B cell (primary cell): Measurements from ENCODE around the gene ATXN1. TPM values are rescaled to one million over a fixed set of nuclear protein-coding genes. Genes with fewer than 3 reads are reported as not detected.

Source experiments
- ATAC-seq: fragments of 200-7000 bp; cut with Tn5 transposase; one replicate; pipeline ENCODE4 v1.10.0; 2021; ENCODE audit warnings: low read depth, mild to moderate bottlenecking, moderate number of reproducible peaks, moderate library complexity
- CTCF ChIA-PET: fragments of 350-600 bp; sonication (Branson Sonifier 250); formaldehyde crosslinking; loops from one replicate; lab custom pipeline; 2021; ENCODE audit warnings: antibody characterized with exemption, inconsistent platforms; lab: Charles Lee
- POLR2A ChIA-PET: fragments of 350-600 bp; sonication (Branson Sonifier 250); formaldehyde crosslinking; loops from one replicate; lab custom pipeline; 2021; ENCODE audit warnings: antibody characterized with exemption; lab: Charles Lee
- DNase-seq: peaks from one replicate; pipeline ENCODE4 v3.0.0; 2013
- H2AFZ ChIP-seq: 2 replicates; pipeline ENCODE4 v1.6.1; 2012; ENCODE audit warnings: mild to moderate bottlenecking, low read depth, low read length; ENCODE audit not compliant: insufficient read depth, poor library complexity, severe bottlenecking
- H3K27ac ChIP-seq, 2 donors: 1 replicate in 1 of 2; 2 replicates in 1 of 2; pipeline ENCODE4 v1.5.1; 2012 to 2013; ENCODE audit warnings: low read length in 2 of 2, mild to moderate bottlenecking in 2 of 2, moderate library complexity in 1 of 2
- H3K27me3 ChIP-seq, 4 experiments: fragments of 200-600 bp in 1 of 4; sonication (generic) in 1 of 4; replicated peaks in 1 of 4; 1 replicate in 2 of 4; 2 replicates in 2 of 4; pipeline versions ENCODE4 v1.6.1 to v1.7.0; 2013 to 2016; ENCODE audit warnings: low read length in 3 of 4, mild to moderate bottlenecking in 2 of 4, mixed read lengths in 1 of 4, moderate library complexity in 1 of 4; ENCODE audit not compliant: insufficient read depth in 4 of 4, control insufficient read depth in 3 of 4; ENCODE audit errors: control extremely low read depth in 1 of 4
- H3K36me3 ChIP-seq, 2 experiments: replicated peaks in 1 of 2; 1 replicate in 1 of 2; 2 replicates in 1 of 2; pipeline versions ENCODE4 v1.6.1 to v1.7.1; 2013; ENCODE audit warnings: low read length in 1 of 2; ENCODE audit not compliant: insufficient read depth in 2 of 2, control insufficient read depth in 1 of 2; ENCODE audit errors: control extremely low read depth in 1 of 2, extremely low read depth in 1 of 2
- H3K4me1 ChIP-seq, 2 donors: fragments of 200-600 bp in 1 of 2; sonication (generic) in 1 of 2; 1 replicate in 1 of 2; 2 replicates in 1 of 2; pipeline versions ENCODE4 v1.5.1 to v1.6.1; 2013 to 2017; ENCODE audit warnings: low read length in 2 of 2; ENCODE audit not compliant: control insufficient read depth in 2 of 2, insufficient read depth in 2 of 2
- H3K4me2 ChIP-seq: replicated peaks from 2 replicates; pipeline ENCODE3; 2012; ENCODE audit warnings: mild to moderate bottlenecking, low read depth, low read length; ENCODE audit not compliant: poor library complexity, severe bottlenecking
- H3K4me3 ChIP-seq, 5 experiments: fragments of 200-600 bp in 1 of 5; sonication (generic) in 1 of 5; 1 replicate in 3 of 5; 2 replicates in 2 of 5; pipeline versions ENCODE4 v1.5.1 to v1.7.0; 2011 to 2016; ENCODE audit warnings: low read length in 4 of 5, mild to moderate bottlenecking in 4 of 5, low read depth in 2 of 5, control low read depth in 1 of 5, moderate library complexity in 1 of 5; ENCODE audit not compliant: insufficient read depth in 1 of 5; ENCODE audit errors: control extremely low read depth in 1 of 5, extremely low read depth in 1 of 5
- H3K79me2 ChIP-seq: fragments of 200-600 bp; sonication (generic); one replicate; pipeline ENCODE4 v1.6.0; 2016; ENCODE audit warnings: low read length; ENCODE audit not compliant: control insufficient read depth, insufficient read depth
- H3K9ac ChIP-seq: fragments of 200-600 bp; sonication (generic); 2 replicates; pipeline ENCODE4 v1.6.1; 2017; ENCODE audit warnings: mild to moderate bottlenecking, low read length, moderate library complexity
- H3K9me3 ChIP-seq, 3 donors: one replicate each; pipeline versions ENCODE4 v1.6.1 to v1.7.1; 2013; ENCODE audit warnings: low read length in 2 of 3; ENCODE audit not compliant: control insufficient read depth in 2 of 3, insufficient read depth in 1 of 3; ENCODE audit errors: control extremely low read depth in 1 of 3
- H4K20me1 ChIP-seq: 2 replicates; pipeline ENCODE4 v1.6.0; 2012; ENCODE audit warnings: mild to moderate bottlenecking, low read length; ENCODE audit not compliant: insufficient read depth, control insufficient read depth, poor library complexity, severe bottlenecking
- H3K27ac Mint-ChIP-seq: one replicate; pipeline ENCODE4 v1.8.0; 2021; ENCODE audit warnings: mixed read lengths
- H3K27me3 Mint-ChIP-seq: one replicate; pipeline ENCODE4 v1.8.0; 2021; ENCODE audit warnings: mixed read lengths
- H3K4me1 Mint-ChIP-seq: one replicate; pipeline ENCODE4 v1.8.0; 2021; ENCODE audit warnings: mixed read lengths
- H3K4me3 Mint-ChIP-seq: one replicate; pipeline ENCODE4 v1.8.0; 2021; ENCODE audit warnings: mixed read lengths
- H3K9me3 Mint-ChIP-seq: one replicate; pipeline ENCODE4 v1.8.0; 2022; ENCODE audit warnings: mixed read lengths; ENCODE audit not compliant: insufficient read depth
- EZH2 ChIP-seq: IDR thresholded peaks from 2 replicates; pipeline ENCODE4 v1.6.1; 2012; ENCODE audit warnings: borderline replicate concordance, low read depth, mild to moderate bottlenecking, moderate library complexity, low read length; ENCODE audit not compliant: insufficient read depth, poor library complexity, severe bottlenecking
- WGBS: methylation state at CpG from one replicate; pipeline ENCODE4 v1.1.5; 2013; ENCODE audit warnings: missing lambda C conversion rate; ENCODE audit not compliant: insufficient coverage; 5-methylcytosine and 5-hydroxymethylcytosine counted together
- intact Hi-C: fragments of 100-400 bp; cut with micrococcal nuclease; formaldehyde crosslinking; loops from one replicate; pipeline ENCODE4 v1.10.0; 2022
- polyA plus RNA-seq: library from polyadenylated mRNA; depleted of rRNA; stranded (reverse); fragments of >200 nt; gene quantifications from 2 replicates; pipeline ENCODE4 v1.2.3, GENCODE V29; 2012
- total RNA-seq, 2 donors: library from RNA; stranded (reverse); fragments of 120-200 nt in 1 of 2; gene quantifications; 1 replicate in 1 of 2; 2 replicates in 1 of 2; pipeline versions ENCODE4 v1.2.3 to v1.2.4, GENCODE V29; 2013 to 2022
- TF ChIP-seq, protein P1 (sequence below): fragments of 200-600 bp; IDR thresholded peaks from one replicate; pipeline ENCODE4 v1.8.0; 2022; ENCODE audit warnings: antibody characterized with exemption, mild to moderate bottlenecking

Gene ATXN1
- total and polyA plus RNA-seq, 2 donors (not counting 1 experiment from before 2014, with no cell fraction given), result 5.7 to 63.8 TPM

DNA sequence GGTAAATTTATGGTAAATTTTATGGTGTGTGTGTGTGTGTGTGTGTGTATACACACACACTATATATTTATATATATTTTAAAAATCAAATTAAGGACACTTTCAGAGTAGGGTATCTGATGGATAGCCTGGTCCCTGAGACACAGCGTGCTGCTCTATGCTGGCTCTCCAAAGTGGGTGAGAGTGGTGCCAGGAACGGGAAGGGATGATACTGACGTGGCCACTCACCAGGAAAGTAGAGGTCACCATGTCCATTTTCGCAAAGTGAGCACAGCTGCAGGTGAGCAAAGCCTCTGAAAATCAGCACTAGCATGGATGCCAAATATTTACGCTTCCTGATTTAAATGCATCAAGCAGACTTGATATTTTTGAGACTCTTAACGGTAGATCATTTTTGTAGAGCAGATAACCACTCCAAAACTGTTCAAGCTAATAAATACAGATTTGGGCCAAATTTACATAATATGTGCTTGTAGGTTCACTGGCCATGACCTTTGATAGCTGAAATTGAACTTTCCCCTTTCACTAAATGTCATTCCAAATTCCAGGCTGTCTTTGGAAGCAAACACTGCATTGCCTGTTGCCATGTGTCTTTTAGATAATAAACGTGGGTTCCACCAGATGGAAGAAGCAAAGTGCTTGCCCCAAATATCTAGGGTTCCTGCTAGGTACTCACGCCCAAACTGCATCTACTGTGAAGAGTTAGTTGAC, 116.6 kb downstream of the ATXN1 start:
- Histone ChIP-seq H4K20me1 (no peaks in the 10 kb centered on the region), H3K4me3 (no peak overlapping the region), H3K36me3 (no peaks in the 10 kb centered on the region), H3K9ac (no peak overlapping the region), H3K27ac (no peak overlapping the region), H2AFZ (no peak overlapping the region), H3K79me2 (no peaks in the 10 kb centered on the region), H3K4me2 (no peak overlapping the region), H3K9me3 (no peaks in the 10 kb centered on the region), H3K27me3 (no peaks in the 10 kb centered on the region), H3K4me1 (no peaks in the 10 kb centered on the region)
- no peak for DNase-seq
- intact Hi-C loops, result no loop called here
- 96% methylated on average over 6 of the region's 8 CpGs for WGBS
- TF ChIP-seq EZH2, result no peak
- TF ChIP-seq, protein P1, sequence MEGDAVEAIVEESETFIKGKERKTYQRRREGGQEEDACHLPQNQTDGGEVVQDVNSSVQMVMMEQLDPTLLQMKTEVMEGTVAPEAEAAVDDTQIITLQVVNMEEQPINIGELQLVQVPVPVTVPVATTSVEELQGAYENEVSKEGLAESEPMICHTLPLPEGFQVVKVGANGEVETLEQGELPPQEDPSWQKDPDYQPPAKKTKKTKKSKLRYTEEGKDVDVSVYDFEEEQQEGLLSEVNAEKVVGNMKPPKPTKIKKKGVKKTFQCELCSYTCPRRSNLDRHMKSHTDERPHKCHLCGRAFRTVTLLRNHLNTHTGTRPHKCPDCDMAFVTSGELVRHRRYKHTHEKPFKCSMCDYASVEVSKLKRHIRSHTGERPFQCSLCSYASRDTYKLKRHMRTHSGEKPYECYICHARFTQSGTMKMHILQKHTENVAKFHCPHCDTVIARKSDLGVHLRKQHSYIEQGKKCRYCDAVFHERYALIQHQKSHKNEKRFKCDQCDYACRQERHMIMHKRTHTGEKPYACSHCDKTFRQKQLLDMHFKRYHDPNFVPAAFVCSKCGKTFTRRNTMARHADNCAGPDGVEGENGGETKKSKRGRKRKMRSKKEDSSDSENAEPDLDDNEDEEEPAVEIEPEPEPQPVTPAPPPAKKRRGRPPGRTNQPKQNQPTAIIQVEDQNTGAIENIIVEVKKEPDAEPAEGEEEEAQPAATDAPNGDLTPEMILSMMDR, result no peak
- ChIA-PET POLR2A (no interaction called here), CTCF (no interaction called here)
- Mint-ChIP-seq H3K9me3 (peaks cover 2% of the 10 kb centered on the region), H3K4me3 (no peak overlapping the region), H3K27me3 (no peaks in the 10 kb centered on the region), H3K27ac (no peak overlapping the region), H3K4me1 (peaks cover 7% of the 10 kb centered on the region)
- no peak for ATAC-seq

DNA sequence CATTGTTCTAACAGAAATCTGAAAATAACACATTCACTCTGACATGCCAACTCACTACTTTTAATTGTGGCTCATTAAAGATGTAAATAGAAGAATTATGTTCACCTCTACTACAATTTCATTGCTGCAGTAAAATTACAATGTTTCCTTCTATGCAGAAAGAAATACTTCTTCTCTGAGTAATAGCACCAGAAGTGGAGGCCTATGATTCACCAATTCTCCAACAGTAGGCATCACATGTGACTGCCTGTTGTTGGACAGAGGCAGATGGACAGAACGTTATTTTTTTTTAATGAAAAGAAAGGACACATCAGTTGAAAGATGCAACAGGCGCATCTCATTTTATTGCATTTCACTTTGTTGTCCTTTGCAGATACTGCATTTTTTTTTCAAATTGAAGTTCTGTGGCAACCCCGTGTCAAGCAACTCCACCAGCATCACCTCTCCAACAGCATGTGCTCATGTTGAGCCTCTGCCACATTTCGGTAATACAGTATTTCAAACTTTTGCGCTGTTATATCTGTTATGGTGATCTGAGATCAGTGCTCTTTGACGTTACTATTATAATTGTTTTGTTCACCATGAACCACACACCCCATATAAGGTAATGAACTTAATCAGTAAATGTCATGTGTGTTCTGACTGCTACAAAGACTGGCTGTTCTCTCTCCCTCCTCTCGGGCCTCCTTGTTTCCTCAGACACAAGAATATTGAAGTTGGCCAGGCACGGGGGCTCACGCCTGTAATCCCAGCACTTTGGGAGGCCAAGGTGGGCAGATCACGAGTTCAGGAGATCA, 121.4 kb downstream of the ATXN1 start:
- WGBS, result 91% methylated on average over 6 of the region's 10 CpGs
- Histone ChIP-seq H3K27ac (no peak overlapping the region), H3K4me2 (no peak overlapping the region), H3K4me3 (no peak overlapping the region), H3K36me3 (no peaks in the 10 kb centered on the region), H2AFZ (no peak overlapping the region), H3K79me2 (no peaks in the 10 kb centered on the region), H3K9me3 (peaks cover 0 to 7% (median 0%) of the 10 kb centered on the region in 3 donors), H3K27me3 (no peaks in the 10 kb centered on the region), H4K20me1 (no peaks in the 10 kb centered on the region), H3K9ac (no peak overlapping the region), H3K4me1 (no peaks in the 10 kb centered on the region)
- ChIA-PET CTCF (no interaction called here), POLR2A (no interaction called here)
- Mint-ChIP-seq H3K4me3 (no peak overlapping the region), H3K4me1 (peaks cover 9% of the 10 kb centered on the region), H3K27me3 (no peaks in the 10 kb centered on the region), H3K27ac (no peak overlapping the region), H3K9me3 (peaks cover 2% of the 10 kb centered on the region)
- ATAC-seq (no peak), DNase-seq (no peak)
- intact Hi-C loops, result no loop called here
- TF ChIP-seq EZH2, result no peak
- TF ChIP-seq, protein P1, result no peak
